Nephron progenitor cell (in vitro differentiated cells): ENCODE data around the gene UCKL1.

Experiments used
- DNase-seq: peaks from one replicate; pipeline ENCODE4 v3.0.0; 2021
- H3K27ac Mint-ChIP-seq: 2 replicates; pipeline ENCODE4 v1.8.0; 2021; ENCODE audit warnings: mild to moderate bottlenecking, moderate library complexity, mixed read lengths
- H3K27me3 Mint-ChIP-seq: 2 replicates; pipeline ENCODE4 v1.8.0; 2021; ENCODE audit warnings: mild to moderate bottlenecking, low read depth, mixed read lengths; ENCODE audit not compliant: poor library complexity
- H3K36me3 Mint-ChIP-seq: 2 replicates; pipeline ENCODE4 v1.8.0; 2021; ENCODE audit warnings: low read depth, mixed read lengths
- H3K4me1 Mint-ChIP-seq: 2 replicates; pipeline ENCODE4 v1.8.0; 2021; ENCODE audit warnings: mixed read lengths
- H3K4me3 Mint-ChIP-seq: 2 replicates; pipeline ENCODE4 v1.8.0; 2021; ENCODE audit warnings: mild to moderate bottlenecking, moderate library complexity, mixed read lengths
- H3K9me3 Mint-ChIP-seq: 2 replicates; pipeline ENCODE4 v1.8.0; 2021; ENCODE audit warnings: mild to moderate bottlenecking, moderate library complexity, mixed read lengths
- CTCF ChIP-seq: fragments of 200-600 bp; sonication (generic); IDR thresholded peaks from 2 replicates; pipeline ENCODE4 v1.5.0; 2021; ENCODE audit warnings: antibody characterized with exemption

Gene UCKL1

GRCh38 chr20:63946986-63947637, 9.1 kb downstream of the UCKL1 start:
- Mint-ChIP-seq H3K4me3 (no peak overlapping the region), H3K27ac (peak overlapping the region; percentile 36), H3K4me1 (peaks cover 38% of the 10 kb centered on the region), H3K27me3 (no peaks in the 10 kb centered on the region), H3K36me3 (no peaks in the 10 kb centered on the region), H3K9me3 (no peaks in the 10 kb centered on the region)
- no peak for TF ChIP-seq CTCF
- no peak for DNase-seq

- no peaks in the 10 kb centered on the region for H3K36me3 Mint-ChIP-seq
- no peak overlapping the region for H3K4me3 Mint-ChIP-seq
- no peak for DNase-seq
- H3K27me3 Mint-ChIP-seq = no peaks in the 10 kb centered on the region
- H3K9me3 Mint-ChIP-seq = no peaks in the 10 kb centered on the region
- H3K27ac Mint-ChIP-seq = no peak overlapping the region
- no peak for TF ChIP-seq CTCF
- H3K4me1 Mint-ChIP-seq = peaks cover 39% of the 10 kb centered on the region
Observed at GRCh38 chr20:63945921-63946920, 10.0 kb downstream of the UCKL1 start.

- no peak overlapping the region for H3K4me3 Mint-ChIP-seq
- DNase-seq = no peak
Observed at GRCh38 chr20:63945031-63945658, 11.1 kb downstream of the UCKL1 start.

GRCh38 chr20:63944078-63944941, 11.9 kb downstream of the UCKL1 start:
- H3K36me3 Mint-ChIP-seq = no peaks in the 10 kb centered on the region
- no peak overlapping the region for H3K4me3 Mint-ChIP-seq

More at GRCh38 chr20:63945031-63945658, 11.1 kb downstream of the UCKL1 start:
- Mint-ChIP-seq H3K36me3 (no peaks in the 10 kb centered on the region), H3K27me3 (no peaks in the 10 kb centered on the region), H3K27ac (peak overlapping the region; percentile 75), H3K4me1 (peaks cover 34% of the 10 kb centered on the region), H3K9me3 (no peaks in the 10 kb centered on the region)
- no peak for TF ChIP-seq CTCF

More at GRCh38 chr20:63944078-63944941, 11.9 kb downstream of the UCKL1 start:
- H3K27me3 Mint-ChIP-seq = no peaks in the 10 kb centered on the region
- peaks cover 26% of the 10 kb centered on the region for H3K4me1 Mint-ChIP-seq
- H3K9me3 Mint-ChIP-seq = no peaks in the 10 kb centered on the region
- no peak for DNase-seq
- H3K27ac Mint-ChIP-seq = no peak overlapping the region
- TF ChIP-seq CTCF = no peak
